HG03439 (cell line): ENCODE data around the gene LPP.

Experiments
- ATAC-seq: cut with Tn5 transposase; IDR thresholded peaks from one replicate; pipeline ENCODE4 v1.9.1; 2021; ENCODE audit warnings: mild to moderate bottlenecking, moderate library complexity; ENCODE audit not compliant: unreplicated experiment

LPP gene

DNA sequence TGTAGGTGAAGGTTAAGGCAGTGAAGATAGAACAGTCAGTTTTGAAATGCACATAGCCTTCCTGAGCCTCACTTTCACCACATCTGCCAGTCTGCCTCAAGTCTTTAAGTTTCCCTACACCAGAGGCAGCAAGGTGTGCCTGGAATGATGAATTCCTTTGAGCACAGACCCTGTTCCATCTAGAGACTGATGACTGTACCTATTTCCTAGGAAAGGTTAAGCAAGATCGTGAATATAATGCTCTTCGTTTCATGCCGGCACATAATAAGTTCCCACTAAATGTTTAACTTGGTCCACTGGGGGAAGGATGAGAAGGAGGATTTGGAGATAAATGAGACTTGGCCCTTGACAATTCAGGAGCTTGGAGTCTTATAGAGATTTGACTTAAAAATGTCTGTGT is 141.9 kb downstream of the LPP start:
- no peak for ATAC-seq

DNA sequence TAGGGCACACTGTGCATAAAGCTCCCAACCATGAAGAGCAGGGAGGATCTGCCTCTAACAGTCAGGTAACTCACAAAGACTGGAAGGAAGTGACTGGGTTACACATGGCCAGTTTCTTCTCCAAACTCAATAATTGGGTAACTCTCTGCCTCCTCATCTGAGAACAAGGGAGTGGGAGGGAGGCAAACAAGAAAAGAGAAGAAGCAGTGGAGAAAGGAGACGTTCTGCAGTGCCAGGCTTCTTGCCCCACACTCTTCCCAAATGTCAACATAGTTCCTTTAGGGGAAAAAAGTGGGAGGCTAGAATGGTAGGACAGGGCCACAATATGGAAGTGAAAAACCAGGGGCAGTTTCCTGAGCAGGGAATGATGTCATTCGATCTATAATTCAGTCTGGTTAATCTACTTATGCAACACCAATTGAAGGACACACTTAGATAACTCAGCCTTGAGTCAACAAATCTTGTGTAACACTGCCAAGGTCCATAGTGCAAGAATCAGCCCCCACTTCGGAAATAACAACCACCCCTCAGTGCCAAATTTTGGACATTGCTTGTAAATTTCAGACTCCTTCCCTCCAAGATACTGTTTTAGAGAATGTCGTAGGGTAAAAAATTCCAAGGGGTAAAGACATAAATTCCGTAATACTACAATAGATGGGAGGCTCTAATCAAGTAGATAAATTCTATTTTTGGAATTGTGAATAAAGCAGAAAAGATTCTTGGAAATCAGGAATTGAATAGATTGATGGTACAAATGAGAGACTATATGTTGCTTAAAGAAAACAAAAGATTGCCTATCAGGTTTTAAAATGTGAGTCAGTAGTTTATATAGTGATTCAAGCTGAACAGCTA is 143.0 kb downstream of the LPP start:
- ATAC-seq, result no peak

- no peak for ATAC-seq
Observed at GRCh38 chr3:188298585-188298984, 144.6 kb downstream of the LPP start.

DNA sequence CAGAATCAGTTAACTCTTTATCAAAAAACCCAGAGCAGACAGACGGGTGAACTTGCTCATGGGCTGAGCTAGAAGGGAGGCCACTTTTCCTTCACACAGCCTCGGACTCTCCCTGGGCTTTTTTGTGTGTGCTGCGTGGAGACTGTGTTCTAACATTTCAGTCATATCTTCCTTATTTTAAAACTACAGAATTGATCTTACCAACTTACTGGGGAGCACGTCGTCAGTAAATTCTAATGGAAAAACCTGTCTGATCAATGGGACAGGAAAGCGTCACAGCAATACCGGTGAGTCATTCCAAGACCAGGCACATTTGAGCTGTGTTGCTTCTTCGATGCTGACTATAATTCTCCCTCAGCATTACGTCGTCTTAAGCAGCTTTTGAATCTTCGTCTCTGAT is 145.1 kb downstream of the LPP start:
- no peak for ATAC-seq

- no peak for ATAC-seq
Observed at GRCh38 chr3:188299708-188300107, 145.8 kb downstream of the LPP start.

GRCh38 chr3:188301147-188301546 is 147.2 kb downstream of the LPP start:
- ATAC-seq, result no peak

GRCh38 chr3:188303286-188303799 is 149.4 kb downstream of the LPP start:
- no peak for ATAC-seq

DNA sequence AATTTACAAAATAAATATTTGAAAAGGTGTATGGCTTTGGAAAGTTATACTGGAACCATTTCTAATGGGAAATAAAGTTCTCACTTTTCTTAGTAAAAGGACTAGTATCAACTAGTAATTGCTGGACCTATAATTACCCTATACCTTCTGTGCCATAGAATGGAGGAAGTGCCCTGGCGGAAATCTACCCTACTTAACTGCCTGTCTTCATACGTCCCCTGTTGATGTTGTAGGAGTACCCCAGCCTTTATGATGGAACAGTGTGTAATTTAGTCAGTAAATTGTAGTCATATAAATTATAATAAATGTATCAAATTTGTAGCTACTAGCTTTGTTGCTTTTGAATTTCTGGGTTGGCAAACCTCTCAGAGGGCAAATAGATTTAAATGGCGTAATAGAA is 149.9 kb downstream of the LPP start:
- ATAC-seq, result no peak

- ATAC-seq, result no peak
Observed at GRCh38 chr3:188304501-188304900, 150.5 kb downstream of the LPP start.

GRCh38 chr3:188305220-188305619 is 151.3 kb downstream of the LPP start:
- no peak for ATAC-seq

DNA sequence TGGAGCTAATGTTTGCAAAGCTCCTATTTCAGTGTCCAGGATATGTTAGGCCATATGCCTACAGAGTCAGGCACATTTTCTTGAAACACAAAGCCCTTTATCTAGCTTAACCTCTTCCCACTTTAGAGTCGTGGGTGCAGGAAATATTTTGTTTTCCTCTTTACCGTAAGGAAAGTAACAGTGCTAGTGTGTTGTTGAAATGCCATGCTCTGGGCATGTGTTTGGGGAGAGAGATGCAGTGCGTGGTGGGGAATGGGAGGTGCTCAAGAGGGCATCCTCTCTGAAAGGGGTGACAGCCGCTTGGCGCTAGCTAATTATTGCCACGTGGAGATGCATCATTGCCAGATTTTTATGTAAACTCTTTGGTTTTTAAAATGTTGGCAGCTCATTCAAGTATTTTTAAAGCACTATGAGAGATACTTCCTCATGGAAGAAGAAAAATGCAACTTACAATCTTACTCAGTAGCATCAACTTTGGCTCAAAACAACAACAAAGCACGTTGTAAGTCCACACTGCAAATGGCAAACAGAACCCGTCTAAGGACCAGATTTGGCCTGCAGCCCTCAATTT is 152.6 kb downstream of the LPP start:
- ATAC-seq, result no peak

DNA sequence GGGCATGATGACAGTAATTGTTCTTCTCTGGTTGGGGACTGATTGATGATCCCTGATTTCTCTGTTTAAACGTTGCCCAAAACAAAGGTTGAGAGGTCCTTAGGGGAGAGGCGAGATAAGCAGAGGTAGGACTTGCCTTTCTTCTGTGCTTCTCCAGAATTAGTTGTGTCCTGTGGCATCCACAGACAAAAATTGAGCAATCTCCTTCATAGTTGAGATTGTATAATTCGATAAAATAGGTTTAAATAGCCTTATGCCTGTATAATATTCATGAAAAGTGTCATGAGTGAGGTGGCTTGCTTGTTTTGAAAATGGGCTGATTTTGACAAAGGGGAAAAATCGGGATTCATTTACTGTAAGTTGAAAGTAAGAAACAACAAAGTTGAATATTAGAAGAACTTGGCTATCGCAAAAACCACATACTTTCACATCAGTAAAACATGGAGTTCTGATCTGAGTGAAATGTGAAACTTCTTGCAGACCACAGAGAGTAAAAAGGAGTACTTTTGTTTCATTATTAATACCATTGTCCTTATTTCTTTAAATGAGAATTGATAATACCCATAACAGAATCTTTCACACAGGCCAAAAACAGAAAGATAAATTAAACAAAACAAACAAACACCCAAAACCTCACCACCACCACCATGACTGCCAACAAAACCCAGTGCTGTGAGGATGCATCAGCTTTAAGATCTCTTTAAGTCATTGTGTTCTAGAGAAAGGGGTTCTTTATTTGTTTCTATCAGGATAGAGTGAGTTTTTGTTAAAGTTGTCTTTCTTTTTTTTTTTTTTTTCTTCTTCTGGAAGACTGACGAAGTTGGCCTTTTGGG is 155.7 kb downstream of the LPP start:
- peak; percentile 100 for ATAC-seq

DNA sequence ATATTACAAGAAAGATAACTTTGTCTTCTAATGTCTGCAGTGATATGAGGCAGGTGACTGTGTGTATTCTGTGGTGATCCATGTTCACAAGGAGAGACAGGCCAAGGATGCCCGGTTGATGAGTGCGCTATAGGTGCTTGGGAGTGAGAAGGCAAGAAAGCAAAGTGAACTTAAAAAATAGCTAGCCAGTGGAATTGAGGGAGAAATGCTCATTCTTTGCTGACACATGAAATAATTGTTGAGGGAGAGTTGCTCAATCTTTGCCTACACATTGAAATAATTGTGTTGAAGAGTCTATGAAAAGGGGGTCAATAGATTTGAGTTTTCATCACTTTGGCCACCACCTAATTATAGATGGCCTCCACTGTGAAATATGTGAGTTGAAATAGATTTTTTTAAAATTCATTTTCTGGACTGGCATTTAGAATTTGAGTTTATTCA is 156.3 kb downstream of the LPP start:
- ATAC-seq, result no peak

GRCh38 chr3:188315553-188315952 is 161.6 kb downstream of the LPP start:
- ATAC-seq, result no peak

GRCh38 chr3:188316021-188316722 is 162.2 kb downstream of the LPP start:
- ATAC-seq, result no peak

- no peak for ATAC-seq
Observed at GRCh38 chr3:188316723-188317070, 162.7 kb downstream of the LPP start.

- no peak for ATAC-seq
Observed at GRCh38 chr3:188319569-188319968, 165.6 kb downstream of the LPP start.

GRCh38 chr3:188320757-188321156 is 166.8 kb downstream of the LPP start:
- no peak for ATAC-seq

GRCh38 chr3:188321258-188321657 is 167.3 kb downstream of the LPP start:
- no peak for ATAC-seq

- no peak for ATAC-seq
Observed at GRCh38 chr3:188322135-188322887, 168.4 kb downstream of the LPP start.
